Measurements from ENCODE around the gene CHPT1. TPM values are rescaled to one million over a fixed set of nuclear protein-coding genes. Genes with fewer than 3 reads are reported as not detected.
A peak's percentile ranks its signal among the peaks of the same experiment; 100 is the strongest.

The CHPT1 gene
- total and polyA plus RNA-seq, 2 of the 13 experiments (the other 11 are each of a cell fraction or from before 2014, with no cell fraction given), result 117 to 178 TPM

DNA sequence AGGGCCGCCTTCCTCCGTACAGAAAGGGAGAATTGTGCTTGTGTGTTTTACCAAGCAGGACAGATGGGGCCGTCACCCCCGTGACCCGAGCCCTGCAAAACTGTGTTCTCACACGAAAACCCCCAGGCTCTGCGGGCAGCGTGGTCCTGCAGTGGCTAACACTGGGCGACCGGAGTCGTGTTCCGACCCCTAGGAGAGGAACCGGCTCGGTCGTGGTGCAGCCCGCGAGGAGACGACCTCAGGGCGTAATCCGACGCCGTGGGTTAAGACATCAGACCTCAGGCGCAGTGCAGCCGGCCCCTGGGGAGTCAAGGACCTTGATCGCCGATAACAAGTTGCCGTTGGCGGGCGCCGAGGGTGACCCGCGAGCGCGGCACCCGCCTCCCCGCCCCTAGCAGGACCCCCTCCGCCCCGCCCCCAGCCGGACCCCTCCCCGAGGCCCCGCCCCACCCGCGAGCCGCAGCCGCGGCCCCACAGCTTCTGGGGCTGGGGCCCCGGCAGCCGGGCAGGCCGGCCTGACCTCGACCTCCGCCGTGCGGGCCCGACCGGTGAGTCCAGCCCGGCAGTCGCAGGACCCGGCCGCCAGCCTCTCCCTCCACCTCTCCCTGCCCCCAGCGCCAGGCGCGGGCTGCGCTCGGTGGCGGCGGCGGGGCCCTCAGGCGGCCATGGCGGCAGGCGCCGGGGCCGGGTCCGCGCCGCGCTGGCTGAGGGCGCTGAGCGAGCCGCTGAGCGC lies at the start of gene CHPT1 (continued):
- 0 out of 2 replicates have a peak, but pooled peaks have one; percentile 40 for TF ChIP-seq CBFB (CRISPR knock-in tag; IDR thresholded peaks at IDR 0.05)
- peak; percentile 52; the same call in 1 of the 2 replicates for TF ChIP-seq GFI1 (CRISPR knock-in tag; IDR thresholded peaks at IDR 0.05; ENCODE audit: borderline replicate concordance)
- TF ChIP-seq ZNF709 (CRISPR knock-in tag; IDR thresholded peaks at IDR 0.05), result 0 out of 2 replicates have a peak, but pooled peaks have one; percentile 37
- TF ChIP-seq ZC3H4 (CRISPR knock-in tag; IDR thresholded peaks at IDR 0.05; ENCODE audit: borderline replicate concordance), result 0 out of 2 replicates have a peak, but pooled peaks have one; percentile 14
- no peak for TF ChIP-seq ZNF547 (CRISPR knock-in tag; IDR thresholded peaks at IDR 0.05)
- TF ChIP-seq ZNF280D (CRISPR knock-in tag; IDR thresholded peaks at IDR 0.05), result no peak
- TF ChIP-seq CREB3 (CRISPR knock-in tag; IDR thresholded peaks at IDR 0.05), result peak; percentile 65; the same call in 1 of the 2 replicates
- TF ChIP-seq POLR2A (IDR thresholded peaks at IDR 0.05; ENCODE audit: insufficient read depth in 1 of 2, low read depth in 2 of 2, low read length in 2 of 2), result peak; percentile 68 to 73; a peak in 3 of 4 replicates
- peak; percentile 71; the same call in 1 of the 2 replicates for TF ChIP-seq ZNF605 (CRISPR knock-in tag; IDR thresholded peaks at IDR 0.05)
- no peak for TF ChIP-seq CCAR2 (optimal IDR thresholded peaks at IDR 0.05; ENCODE audit: low read depth, low read length)
- TF ChIP-seq HBP1 (CRISPR knock-in tag; IDR thresholded peaks at IDR 0.05; ENCODE audit: low read depth), result no peak
- TF ChIP-seq ZNF691 (CRISPR knock-in tag; IDR thresholded peaks at IDR 0.05; ENCODE audit: borderline replicate concordance, low read depth), result no peak
- no peak for TF ChIP-seq EHMT2 (IDR thresholded peaks at IDR 0.05; ENCODE audit: borderline replicate concordance, low read depth, low read length)
- TF ChIP-seq KDM1A (CRISPR knock-in tag; IDR thresholded peaks at IDR 0.05), result no peak; the same call in 1 of the 2 replicates
- TF ChIP-seq ZNF17 (CRISPR knock-in tag; IDR thresholded peaks at IDR 0.05), result no peak
- peak; percentile 89 for TF ChIP-seq SIX1 (CRISPR knock-in tag; IDR thresholded peaks at IDR 0.05; ENCODE audit: borderline replicate concordance)
- no peak for TF ChIP-seq ZNF143 (CRISPR knock-in tag; IDR thresholded peaks at IDR 0.05)
- no peak for TF ChIP-seq KDM3A (CRISPR knock-in tag; IDR thresholded peaks at IDR 0.05; ENCODE audit: low read depth)
- no peak for TF ChIP-seq ZNF724P (CRISPR knock-in tag; IDR thresholded peaks at IDR 0.05; ENCODE audit: borderline replicate concordance)
- TF ChIP-seq, protein P1, sequence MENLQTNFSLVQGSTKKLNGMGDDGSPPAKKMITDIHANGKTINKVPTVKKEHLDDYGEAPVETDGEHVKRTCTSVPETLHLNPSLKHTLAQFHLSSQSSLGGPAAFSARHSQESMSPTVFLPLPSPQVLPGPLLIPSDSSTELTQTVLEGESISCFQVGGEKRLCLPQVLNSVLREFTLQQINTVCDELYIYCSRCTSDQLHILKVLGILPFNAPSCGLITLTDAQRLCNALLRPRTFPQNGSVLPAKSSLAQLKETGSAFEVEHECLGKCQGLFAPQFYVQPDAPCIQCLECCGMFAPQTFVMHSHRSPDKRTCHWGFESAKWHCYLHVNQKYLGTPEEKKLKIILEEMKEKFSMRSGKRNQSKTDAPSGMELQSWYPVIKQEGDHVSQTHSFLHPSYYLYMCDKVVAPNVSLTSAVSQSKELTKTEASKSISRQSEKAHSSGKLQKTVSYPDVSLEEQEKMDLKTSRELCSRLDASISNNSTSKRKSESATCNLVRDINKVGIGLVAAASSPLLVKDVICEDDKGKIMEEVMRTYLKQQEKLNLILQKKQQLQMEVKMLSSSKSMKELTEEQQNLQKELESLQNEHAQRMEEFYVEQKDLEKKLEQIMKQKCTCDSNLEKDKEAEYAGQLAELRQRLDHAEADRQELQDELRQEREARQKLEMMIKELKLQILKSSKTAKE (CRISPR knock-in tag; IDR thresholded peaks at IDR 0.05; ENCODE audit: borderline replicate concordance), result peak; percentile 56
